GM18870 (cell line): Measurements from ENCODE around the gene SIPA1L3.

ENCODE experiments used
- ATAC-seq: cut with Tn5 transposase; IDR thresholded peaks from one replicate; pipeline ENCODE4 v1.9.1; 2021; ENCODE audit warnings: moderate library complexity; ENCODE audit not compliant: unreplicated experiment

SIPA1L3 gene

DNA sequence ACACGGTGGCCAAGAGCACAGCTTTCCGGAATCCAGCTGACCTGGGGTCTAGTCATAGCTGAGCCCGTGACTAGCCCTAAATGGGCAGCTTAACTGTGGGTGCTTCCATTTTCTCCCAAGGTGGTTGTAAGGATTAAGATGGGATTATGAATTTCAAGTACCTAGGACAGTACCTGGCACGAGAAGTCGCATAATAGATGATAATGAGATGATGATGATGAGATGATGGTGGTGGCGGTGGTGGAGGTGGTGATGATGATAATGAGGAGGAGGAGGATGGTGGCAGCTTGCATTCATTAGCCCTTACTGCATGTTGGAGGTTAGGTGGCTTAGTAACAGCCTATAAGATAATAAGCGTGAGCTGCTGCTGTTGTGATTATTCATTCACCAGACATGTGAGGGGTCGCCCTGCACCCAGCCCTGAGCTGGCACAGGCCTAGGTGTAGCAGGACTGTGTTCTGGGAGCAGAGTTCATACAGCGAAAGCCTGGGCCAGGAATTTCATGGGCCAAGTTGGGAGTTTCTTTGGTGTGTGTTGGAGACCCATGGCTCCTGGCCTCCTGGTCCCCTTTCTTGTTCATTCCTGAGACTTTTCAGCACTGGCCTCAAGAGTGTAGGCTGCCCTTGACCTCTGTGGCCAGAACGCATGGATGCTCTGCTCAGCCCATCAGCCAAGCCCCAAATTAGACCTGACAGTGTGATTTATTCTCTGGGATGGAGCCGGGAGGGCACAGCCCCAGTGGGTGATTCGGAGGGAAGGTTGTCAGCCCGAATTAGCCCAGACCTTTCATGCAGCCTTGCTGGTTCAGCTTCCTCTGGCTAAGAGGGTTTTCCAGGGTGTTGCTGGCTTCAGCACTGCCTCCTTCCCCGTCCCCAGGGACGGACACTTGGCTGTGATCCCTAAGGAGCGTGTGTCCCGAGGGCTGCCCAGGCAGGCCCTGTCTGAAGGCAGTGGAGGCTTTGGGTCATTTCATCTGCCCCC is 128.8 kb downstream of the SIPA1L3 start:
- no peak for ATAC-seq

GRCh38 chr19:38036707-38037611 is 130.0 kb downstream of the SIPA1L3 start:
- no peak for ATAC-seq

DNA sequence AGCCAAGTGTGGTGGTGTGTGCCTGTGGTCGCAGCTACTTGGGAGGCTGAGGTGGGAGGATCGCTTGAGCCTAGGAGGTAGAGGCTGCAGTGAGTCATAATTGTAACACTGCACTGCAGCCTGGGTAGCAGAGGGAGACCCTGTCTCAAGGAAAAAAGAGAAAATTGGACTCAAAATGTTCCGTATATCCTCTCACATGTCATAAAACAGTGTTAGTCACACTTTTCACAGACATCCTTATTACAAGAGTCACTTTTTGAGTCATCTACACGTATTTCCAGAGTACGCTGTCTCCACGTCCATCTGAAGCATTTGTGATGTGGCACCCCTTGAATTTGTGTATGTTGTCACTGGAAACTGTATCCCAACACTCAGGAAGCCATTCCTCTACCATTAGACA is 133.0 kb downstream of the SIPA1L3 start:
- no peak for ATAC-seq

DNA sequence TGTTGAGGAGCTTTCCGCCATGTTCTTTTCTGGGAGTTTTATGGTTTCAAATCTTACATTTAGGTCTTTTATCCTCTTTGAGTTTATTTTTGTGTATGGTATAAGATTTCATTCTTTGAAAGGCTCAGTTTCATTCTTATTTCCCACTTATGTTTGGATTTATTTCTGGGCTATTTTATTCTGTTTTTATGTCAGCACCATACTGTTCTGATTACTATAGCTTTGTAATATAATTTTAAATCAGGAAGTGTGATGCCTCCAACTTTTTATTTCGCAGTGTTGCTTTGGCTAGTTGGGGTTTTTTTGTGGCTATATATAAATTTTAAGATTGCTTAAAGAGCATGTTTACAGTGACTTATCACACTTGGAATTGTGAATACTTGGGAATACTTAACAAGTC is 135.1 kb downstream of the SIPA1L3 start:
- no peak for ATAC-seq

- no peak for ATAC-seq
Observed at GRCh38 chr19:38043649-38044144, 136.7 kb downstream of the SIPA1L3 start.

DNA sequence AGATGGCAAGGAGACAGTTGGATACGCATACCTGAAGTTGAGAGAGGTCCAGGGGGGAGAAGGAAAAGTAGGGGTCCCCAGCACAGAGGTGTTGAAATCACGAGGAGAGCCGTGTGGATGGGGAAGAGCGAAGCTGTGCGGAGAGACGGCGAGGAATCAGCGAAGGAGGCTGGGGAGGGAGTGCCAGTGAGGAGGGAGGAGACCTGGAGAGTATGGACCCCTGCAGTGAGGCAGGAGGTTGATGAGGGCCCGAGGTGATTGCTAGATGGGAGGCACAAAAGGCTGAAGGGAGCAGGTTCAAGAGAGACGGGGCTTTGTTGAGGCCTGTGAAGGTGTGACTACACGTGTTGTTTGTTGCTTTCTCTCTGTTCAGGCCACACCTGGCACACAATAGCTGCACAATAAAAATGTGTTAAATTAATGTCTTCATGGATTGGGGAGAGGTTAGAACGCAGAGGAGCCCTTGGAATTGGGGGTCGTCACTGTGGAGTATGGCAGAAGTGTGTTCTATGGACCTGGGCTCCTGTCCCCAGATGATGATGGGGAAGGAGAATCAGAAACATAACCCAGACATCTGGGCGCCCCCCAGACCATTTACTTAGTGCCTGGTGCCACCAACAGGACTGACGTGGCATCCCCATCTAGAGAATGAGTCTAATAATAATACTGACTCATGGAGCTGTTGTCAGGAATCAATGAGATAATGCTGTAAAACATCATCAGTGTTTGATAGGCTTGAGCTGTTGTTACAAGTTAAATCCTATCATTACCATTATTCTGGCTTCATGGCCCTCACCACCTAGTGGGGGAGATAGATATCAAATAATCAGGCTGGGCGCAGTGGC is 137.5 kb downstream of the SIPA1L3 start:
- ATAC-seq: no peak

DNA sequence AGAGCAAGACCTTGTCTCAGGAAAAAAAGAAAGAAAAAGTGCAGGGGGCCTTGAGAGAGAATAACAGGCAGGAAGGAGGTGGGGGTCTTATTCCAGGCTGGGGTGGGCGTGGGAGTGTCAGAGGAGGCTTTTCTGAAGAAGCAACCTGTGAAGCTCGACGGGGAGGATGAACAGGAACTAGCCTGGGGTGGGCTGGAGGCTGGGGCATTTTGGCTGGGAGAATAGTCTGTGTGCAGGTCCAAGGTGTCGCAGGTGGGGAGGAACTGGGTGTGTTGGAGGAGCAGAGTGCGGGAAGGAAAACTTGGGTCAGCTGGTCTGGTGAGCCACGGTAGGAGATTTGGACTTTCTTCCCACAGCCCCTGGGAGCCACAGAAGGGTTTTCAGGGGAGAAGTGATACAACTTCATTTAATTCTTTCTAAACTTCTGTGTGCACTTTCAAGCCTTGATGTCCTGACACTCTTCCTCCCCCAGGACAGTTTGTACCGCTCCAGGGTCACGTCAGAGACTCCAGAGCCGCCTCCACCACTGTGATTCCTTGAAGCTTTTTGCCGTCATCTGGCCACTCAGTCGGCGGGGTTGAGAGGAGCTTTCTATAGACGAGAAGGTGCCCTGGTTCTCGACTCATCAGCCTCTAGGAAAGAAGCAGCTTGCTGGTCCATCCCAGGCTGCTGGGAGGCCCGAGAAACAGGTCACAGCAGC is 138.7 kb downstream of the SIPA1L3 start:
- no peak for ATAC-seq

GRCh38 chr19:38046254-38047048 is 139.4 kb downstream of the SIPA1L3 start:
- no peak for ATAC-seq

DNA sequence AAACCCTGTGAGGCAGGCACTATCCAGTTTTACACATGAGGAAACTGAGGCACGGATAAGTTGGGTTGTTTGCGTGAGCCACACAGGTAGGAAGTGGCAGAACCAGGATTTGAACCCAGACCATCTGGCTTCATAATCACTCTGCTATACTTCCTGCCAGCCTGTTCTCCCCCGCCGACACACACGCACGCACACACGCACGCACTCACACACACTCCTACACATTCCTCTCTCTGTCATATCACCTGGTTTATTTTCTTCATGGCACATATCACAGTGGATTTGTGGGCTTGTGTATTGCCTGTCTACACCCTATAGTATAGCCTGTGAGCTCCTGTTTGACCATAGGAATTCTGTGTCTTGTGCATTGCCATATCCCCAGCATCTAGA is 140.0 kb downstream of the SIPA1L3 start:
- no peak for ATAC-seq

- ATAC-seq: no peak
Observed at GRCh38 chr19:38047641-38048040, 140.6 kb downstream of the SIPA1L3 start.

GRCh38 chr19:38049105-38049649 is 142.2 kb downstream of the SIPA1L3 start:
- ATAC-seq: peak; percentile 56

DNA sequence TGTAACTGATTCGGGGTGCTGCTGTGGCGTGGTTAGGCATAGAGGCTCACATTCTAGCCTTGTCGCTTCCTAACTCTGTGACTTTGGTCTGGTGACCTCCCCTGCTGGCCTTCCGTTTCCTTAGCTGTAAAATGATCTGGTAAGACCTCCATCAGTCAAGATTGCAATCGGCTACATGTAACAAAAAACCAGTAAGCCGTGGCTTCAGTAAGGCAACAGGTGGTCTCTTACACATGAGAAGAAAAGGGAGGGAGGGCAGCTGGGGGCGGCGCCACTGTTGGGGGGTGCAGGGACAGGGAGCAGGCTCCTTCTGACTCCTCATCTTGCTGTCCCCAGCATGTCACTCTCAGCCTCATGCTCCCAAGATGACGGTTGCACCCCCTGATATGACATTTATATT is 148.0 kb downstream of the SIPA1L3 start:
- no peak for ATAC-seq

DNA sequence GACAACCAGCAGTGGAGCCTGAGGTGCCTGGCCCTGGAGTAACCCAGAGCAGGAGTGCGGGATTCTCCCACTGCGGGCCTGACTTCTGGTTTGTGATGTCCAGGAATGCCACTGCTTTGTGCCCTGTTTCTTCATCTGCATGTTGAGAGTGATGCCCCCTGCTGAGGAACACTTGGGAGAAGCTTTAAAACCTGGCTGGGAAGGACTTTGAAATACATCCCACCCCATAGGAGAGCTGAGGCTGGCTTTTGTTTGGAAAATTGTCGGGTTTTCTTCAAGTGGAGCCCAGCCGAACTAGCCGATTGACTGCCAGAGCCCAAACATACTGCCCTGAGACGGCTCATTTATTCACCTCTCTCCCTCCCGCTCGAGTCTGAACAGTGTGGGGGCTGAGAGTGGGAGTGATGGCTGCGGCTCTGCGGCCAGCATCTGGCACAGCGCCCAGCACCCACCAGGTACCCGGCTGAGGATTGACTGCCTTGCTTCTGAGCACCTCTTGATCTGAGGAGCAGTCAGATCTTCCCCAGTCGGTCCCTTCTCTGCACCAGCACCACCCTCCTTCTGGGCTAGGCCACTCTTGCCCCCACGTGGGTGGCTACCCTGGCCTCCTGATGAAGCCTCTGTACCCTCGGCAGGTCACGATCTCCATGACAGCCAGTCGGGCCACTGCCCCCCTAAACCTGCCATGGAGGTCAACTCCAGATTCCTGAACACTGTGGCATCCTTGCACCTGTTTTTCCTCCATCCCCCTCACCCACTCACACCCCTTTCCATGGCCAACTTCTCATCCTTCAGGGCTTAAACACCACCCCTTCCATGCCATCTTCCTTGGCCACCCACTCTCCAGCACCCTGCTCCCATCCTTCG is 148.9 kb downstream of the SIPA1L3 start:
- no peak for ATAC-seq

- no peak for ATAC-seq
Observed at GRCh38 chr19:38056646-38057045, 149.6 kb downstream of the SIPA1L3 start.

- ATAC-seq: no peak
Observed at GRCh38 chr19:38057959-38058690, 151.1 kb downstream of the SIPA1L3 start.

DNA sequence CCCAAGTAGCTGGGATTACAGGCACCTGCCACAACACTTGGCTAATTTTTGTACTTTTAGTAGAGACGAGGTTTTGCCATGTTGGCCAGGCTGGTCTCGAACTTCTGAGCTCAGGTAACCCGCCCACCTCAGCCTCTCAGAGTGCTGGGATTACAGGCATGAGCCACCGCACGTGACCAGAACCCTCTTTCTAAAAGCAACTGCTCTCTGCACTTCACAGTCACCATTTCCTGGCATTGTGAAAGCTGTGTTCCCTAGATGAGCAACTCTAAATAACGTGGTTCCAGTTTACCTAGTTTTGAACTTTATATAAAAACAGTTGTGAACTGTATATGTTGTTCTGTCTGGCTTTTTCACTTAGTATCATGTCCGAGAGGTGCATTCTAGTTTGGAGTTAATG is 152.9 kb downstream of the SIPA1L3 start:
- ATAC-seq: no peak

GRCh38 chr19:38060331-38060730 is 153.3 kb downstream of the SIPA1L3 start:
- no peak for ATAC-seq
